ENCODE measurements around the gene PLCD3.

Gene PLCD3

DNA sequence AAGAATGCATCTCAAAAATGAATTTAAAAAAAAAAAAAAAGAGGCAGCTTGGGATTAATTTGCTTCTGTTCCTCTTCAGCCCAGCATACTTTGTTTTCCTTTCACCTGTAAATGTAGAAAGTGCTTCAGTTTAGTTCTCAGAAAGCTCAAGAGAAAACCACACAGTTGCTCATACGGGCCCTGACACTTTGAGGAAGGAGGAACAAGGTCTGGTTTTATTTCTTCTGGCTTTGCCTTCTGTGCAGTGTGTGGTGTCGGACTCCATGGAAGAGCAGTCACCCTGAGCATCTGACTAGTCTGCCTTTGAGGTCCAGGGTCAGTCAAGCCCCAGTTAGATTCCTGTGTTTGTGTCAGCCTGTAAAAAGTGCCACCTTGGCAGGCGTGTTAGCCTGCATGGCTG is 43.6 kb downstream of the PLCD3 start:
- TF ChIP-seq, protein P1, sequence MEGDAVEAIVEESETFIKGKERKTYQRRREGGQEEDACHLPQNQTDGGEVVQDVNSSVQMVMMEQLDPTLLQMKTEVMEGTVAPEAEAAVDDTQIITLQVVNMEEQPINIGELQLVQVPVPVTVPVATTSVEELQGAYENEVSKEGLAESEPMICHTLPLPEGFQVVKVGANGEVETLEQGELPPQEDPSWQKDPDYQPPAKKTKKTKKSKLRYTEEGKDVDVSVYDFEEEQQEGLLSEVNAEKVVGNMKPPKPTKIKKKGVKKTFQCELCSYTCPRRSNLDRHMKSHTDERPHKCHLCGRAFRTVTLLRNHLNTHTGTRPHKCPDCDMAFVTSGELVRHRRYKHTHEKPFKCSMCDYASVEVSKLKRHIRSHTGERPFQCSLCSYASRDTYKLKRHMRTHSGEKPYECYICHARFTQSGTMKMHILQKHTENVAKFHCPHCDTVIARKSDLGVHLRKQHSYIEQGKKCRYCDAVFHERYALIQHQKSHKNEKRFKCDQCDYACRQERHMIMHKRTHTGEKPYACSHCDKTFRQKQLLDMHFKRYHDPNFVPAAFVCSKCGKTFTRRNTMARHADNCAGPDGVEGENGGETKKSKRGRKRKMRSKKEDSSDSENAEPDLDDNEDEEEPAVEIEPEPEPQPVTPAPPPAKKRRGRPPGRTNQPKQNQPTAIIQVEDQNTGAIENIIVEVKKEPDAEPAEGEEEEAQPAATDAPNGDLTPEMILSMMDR (IDR thresholded peaks at IDR 0.05; ENCODE audit: insufficient read depth, low read length), result no peak
- TF ChIP-seq, protein P2, sequence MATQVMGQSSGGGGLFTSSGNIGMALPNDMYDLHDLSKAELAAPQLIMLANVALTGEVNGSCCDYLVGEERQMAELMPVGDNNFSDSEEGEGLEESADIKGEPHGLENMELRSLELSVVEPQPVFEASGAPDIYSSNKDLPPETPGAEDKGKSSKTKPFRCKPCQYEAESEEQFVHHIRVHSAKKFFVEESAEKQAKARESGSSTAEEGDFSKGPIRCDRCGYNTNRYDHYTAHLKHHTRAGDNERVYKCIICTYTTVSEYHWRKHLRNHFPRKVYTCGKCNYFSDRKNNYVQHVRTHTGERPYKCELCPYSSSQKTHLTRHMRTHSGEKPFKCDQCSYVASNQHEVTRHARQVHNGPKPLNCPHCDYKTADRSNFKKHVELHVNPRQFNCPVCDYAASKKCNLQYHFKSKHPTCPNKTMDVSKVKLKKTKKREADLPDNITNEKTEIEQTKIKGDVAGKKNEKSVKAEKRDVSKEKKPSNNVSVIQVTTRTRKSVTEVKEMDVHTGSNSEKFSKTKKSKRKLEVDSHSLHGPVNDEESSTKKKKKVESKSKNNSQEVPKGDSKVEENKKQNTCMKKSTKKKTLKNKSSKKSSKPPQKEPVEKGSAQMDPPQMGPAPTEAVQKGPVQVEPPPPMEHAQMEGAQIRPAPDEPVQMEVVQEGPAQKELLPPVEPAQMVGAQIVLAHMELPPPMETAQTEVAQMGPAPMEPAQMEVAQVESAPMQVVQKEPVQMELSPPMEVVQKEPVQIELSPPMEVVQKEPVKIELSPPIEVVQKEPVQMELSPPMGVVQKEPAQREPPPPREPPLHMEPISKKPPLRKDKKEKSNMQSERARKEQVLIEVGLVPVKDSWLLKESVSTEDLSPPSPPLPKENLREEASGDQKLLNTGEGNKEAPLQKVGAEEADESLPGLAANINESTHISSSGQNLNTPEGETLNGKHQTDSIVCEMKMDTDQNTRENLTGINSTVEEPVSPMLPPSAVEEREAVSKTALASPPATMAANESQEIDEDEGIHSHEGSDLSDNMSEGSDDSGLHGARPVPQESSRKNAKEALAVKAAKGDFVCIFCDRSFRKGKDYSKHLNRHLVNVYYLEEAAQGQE (IDR thresholded peaks at IDR 0.05; ENCODE audit: insufficient replicate concordance, low read depth), result no peak
- TF ChIP-seq GABPA (IDR thresholded peaks at IDR 0.05; ENCODE audit: low read depth) (no peak), POLR2AphosphoS5 (IDR thresholded peaks at IDR 0.05; ENCODE audit: low read depth) (no peak), SPI1 (IDR thresholded peaks at IDR 0.05; ENCODE audit: borderline replicate concordance, low read depth) (no peak)
- Histone ChIP-seq H3K4me3 (replicated peaks; ENCODE audit: insufficient read depth, low read length) (no peak overlapping the region), H3K27me3 (ENCODE audit: insufficient read depth, poor library complexity, severe bottlenecking) (no peaks in the 10 kb centered on the region), H3K27ac (replicated peaks) (no peak overlapping the region)
- no peak for DNase-seq (ENCODE audit: low read depth in 1 of 2, low spot score in 1 of 2)

DNA sequence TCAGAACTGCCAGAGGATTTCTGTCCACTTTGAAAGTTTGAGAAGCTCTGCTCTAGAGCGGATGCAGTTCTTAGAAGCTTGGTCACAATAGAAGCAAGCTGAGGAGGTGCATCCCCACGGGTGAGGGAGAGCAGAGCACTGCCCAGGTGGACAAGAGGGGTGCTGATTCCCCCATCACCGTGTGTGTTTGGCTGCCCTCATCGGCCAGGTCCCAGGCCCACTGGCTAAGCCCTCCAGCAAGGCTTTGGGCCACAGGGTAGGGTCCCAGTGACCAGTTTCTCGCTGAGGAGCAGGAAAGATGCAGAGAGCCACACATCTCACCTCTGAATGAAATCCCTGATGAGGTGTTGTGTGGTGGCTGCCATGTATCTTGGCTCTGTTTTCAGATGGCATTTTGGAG is 44.3 kb downstream of the PLCD3 start:
- TF ChIP-seq, protein P1 (IDR thresholded peaks at IDR 0.05; ENCODE audit: insufficient read depth, low read length), result no peak
- TF ChIP-seq POLR2AphosphoS5 (IDR thresholded peaks at IDR 0.05; ENCODE audit: low read depth), result no peak
- Histone ChIP-seq H3K27ac (replicated peaks) (no peak overlapping the region), H3K4me3 (replicated peaks; ENCODE audit: insufficient read depth, low read length) (no peak overlapping the region), H3K27me3 (ENCODE audit: insufficient read depth, poor library complexity, severe bottlenecking) (no peaks in the 10 kb centered on the region)
- no peak for DNase-seq (ENCODE audit: low read depth in 1 of 2, low spot score in 1 of 2)

DNA sequence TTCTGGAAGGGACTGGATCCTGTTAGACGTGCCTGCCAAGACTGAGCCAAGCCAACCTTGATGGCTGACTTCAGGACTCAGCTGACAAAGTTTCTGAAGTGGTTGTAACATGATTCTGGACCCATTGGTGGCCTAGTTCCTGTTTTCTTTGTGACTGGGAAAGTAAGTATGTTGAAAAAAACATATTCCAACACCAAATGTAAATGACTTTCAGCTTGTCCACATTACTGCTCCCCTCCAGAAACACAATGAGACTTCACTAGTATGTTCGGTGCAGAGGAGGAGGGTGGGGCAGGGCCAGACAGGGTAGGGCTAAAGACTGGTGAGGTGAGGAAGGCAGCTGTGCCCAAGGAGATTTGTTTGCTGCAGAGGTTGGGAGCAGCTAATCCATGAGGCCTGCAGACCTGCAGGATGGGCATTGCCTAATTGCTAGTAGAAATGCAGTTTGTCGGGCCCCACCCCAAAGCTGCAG is 44.8 kb downstream of the PLCD3 start:
- no peaks in the 10 kb centered on the region for H3K27me3 ChIP-seq (ENCODE audit: insufficient read depth, poor library complexity, severe bottlenecking)
- no peak for DNase-seq (ENCODE audit: low read depth in 1 of 2, low spot score in 1 of 2)
- no peak overlapping the region for H3K27ac ChIP-seq (replicated peaks)
- no peak overlapping the region for H3K4me3 ChIP-seq (replicated peaks; ENCODE audit: insufficient read depth, low read length)
- TF ChIP-seq, protein P2 (IDR thresholded peaks at IDR 0.05; ENCODE audit: insufficient replicate concordance, low read depth), result no peak

DNA sequence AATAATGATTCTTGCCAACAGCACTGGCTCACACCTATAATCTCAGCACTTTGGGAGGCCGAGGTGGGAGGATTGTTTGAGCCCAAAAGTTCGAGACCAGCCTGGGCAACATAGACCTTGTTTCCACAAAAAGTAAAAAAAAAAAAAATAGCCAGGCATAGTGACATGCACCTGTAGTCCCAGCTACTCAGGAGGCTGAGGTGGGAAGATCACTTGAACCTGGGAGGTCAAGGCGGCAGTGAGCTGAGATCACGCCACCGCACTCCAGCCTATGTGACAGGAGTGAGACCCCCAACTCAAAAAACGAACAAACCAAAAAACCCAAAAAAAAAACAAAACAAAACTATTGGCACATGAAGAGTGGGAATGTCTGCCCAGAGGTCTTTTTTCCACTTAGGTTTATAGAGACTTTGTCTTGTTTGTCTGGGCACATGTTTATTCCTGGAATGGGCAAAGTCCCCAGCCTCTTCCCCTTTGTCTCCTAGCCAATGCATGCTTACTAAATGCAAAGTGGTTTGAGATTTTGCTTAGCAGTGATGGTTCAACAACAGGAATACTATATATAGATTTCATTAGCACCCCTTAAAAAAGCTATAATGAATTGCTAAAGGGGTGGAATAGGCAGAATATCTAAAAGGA is 45.3 kb downstream of the PLCD3 start:
- Histone ChIP-seq H3K27me3 (ENCODE audit: insufficient read depth, poor library complexity, severe bottlenecking) (no peaks in the 10 kb centered on the region), H3K27ac (replicated peaks) (no peak overlapping the region), H3K4me3 (replicated peaks; ENCODE audit: insufficient read depth, low read length) (no peak overlapping the region)
- no peak for DNase-seq (ENCODE audit: low read depth in 1 of 2, low spot score in 1 of 2)
- TF ChIP-seq, protein P2 (IDR thresholded peaks at IDR 0.05; ENCODE audit: insufficient replicate concordance, low read depth), result no peak
- TF ChIP-seq GABPA (IDR thresholded peaks at IDR 0.05; ENCODE audit: low read depth), result no peak
- no peak for TF ChIP-seq SPI1 (IDR thresholded peaks at IDR 0.05; ENCODE audit: borderline replicate concordance, low read depth)
- no peak for TF ChIP-seq POLR2AphosphoS5 (IDR thresholded peaks at IDR 0.05; ENCODE audit: low read depth)
- TF ChIP-seq, protein P1 (IDR thresholded peaks at IDR 0.05; ENCODE audit: insufficient read depth, low read length), result no peak
